Endothelial cell of umbilical vein (primary cell): ENCODE measurements around the gene PDLIM4. TPM values are rescaled to one million over a fixed set of nuclear protein-coding genes. Genes with fewer than 3 reads are reported as not detected.

Experiments used
- BruUV-seq: library from RNA; stranded (reverse); fragments of 400-500 nt; replicated peaks from 2 replicates; lab custom pipeline; 2021; lab: Mats Ljungman, UMichigan
- CTCF ChIA-PET: fragments of 300-600, 350-600 bp; sonication (Branson Sonifier 250); formaldehyde crosslinking; loops from one replicate; lab custom pipeline; 2021; ENCODE audit warnings: antibody characterized with exemption, inconsistent platforms; lab: Charles Lee
- POLR2A ChIA-PET: fragments of 300-600, 350-600 bp; sonication (Branson Sonifier 250); formaldehyde crosslinking; loops from one replicate; lab custom pipeline; 2021; ENCODE audit warnings: antibody characterized with exemption, inconsistent platforms; lab: Charles Lee
- DNase-seq: peaks from one replicate; pipeline ENCODE4 v3.0.0-alpha.2; 2011; ENCODE audit warnings: low read depth, low spot score
- FAIRE-seq: peaks from 2 replicates; lab custom pipeline; 2011; peaks lifted over from hg19 to GRCh38; lab: Jason Lieb, UNC
- H2AFZ ChIP-seq: 2 replicates; pipeline ENCODE4 v1.6.0; 2012; ENCODE audit warnings: low read depth, low read length, control low read depth, inconsistent platforms
- H3K27ac ChIP-seq: 2 replicates; pipeline ENCODE4 v1.5.1; 2011; ENCODE audit warnings: low read depth, mild to moderate bottlenecking, control low read depth, low read length, moderate library complexity; ENCODE audit not compliant: insufficient read depth
- H3K27me3 ChIP-seq, 2 experiments: 2 replicates each; pipeline versions ENCODE4 v1.6.0 to v1.6.1; 2011; ENCODE audit warnings: low read length in 2 of 2, mixed read lengths in 1 of 2; ENCODE audit not compliant: control insufficient read depth in 2 of 2, insufficient read depth in 2 of 2
- H3K36me3 ChIP-seq, 2 experiments: 2 replicates in 1 of 2; 3 replicates in 1 of 2; pipeline ENCODE4 v1.5.1; 2011; ENCODE audit warnings: low read length in 2 of 2, mild to moderate bottlenecking in 1 of 2, moderate library complexity in 1 of 2; ENCODE audit not compliant: control insufficient read depth in 2 of 2, insufficient read depth in 2 of 2; ENCODE audit errors: extremely low read depth in 1 of 2
- H3K4me1 ChIP-seq: 3 replicates; pipeline ENCODE4 v1.5.1; 2011; ENCODE audit warnings: mild to moderate bottlenecking, low read length; ENCODE audit not compliant: control insufficient read depth, insufficient read depth; ENCODE audit errors: extremely low read depth
- H3K4me2 ChIP-seq: 2 replicates; pipeline ENCODE4 v1.6.1; 2011; ENCODE audit warnings: low read length, control low read depth, mixed read lengths; ENCODE audit not compliant: insufficient read depth
- H3K4me3 ChIP-seq, 3 experiments: fragments of 200-600 bp in 1 of 3; sonication (generic), shearing (Covaris generic) in 1 of 3; replicated peaks in 1 of 3; 2 replicates each; pipeline ENCODE4 v1.5.1; 2011 to 2016; ENCODE audit warnings: control low read depth in 3 of 3, low read length in 3 of 3, mild to moderate bottlenecking in 2 of 3, inconsistent platforms in 1 of 3, low read depth in 1 of 3, moderate library complexity in 1 of 3; ENCODE audit not compliant: insufficient read depth in 1 of 3
- H3K79me2 ChIP-seq: 2 replicates; pipeline ENCODE4 v1.6.0; 2012; ENCODE audit warnings: low read length, inconsistent platforms; ENCODE audit not compliant: control insufficient read depth, insufficient read depth
- H3K9ac ChIP-seq: replicated peaks from 2 replicates; pipeline ENCODE3; 2011; ENCODE audit warnings: low read length, control low read depth; ENCODE audit not compliant: insufficient read depth; ENCODE audit errors: extremely low read depth
- H3K9me1 ChIP-seq: replicated peaks from 3 replicates; pipeline ENCODE4 v1.6.0; 2011; ENCODE audit warnings: mild to moderate bottlenecking, low read length; ENCODE audit not compliant: control insufficient read depth, insufficient read depth; ENCODE audit errors: extremely low read depth
- H3K9me3 ChIP-seq: replicated peaks from 2 replicates; pipeline ENCODE4 v1.5.1; 2012; ENCODE audit warnings: low read length, inconsistent platforms; ENCODE audit not compliant: control insufficient read depth, insufficient read depth
- H4K20me1 ChIP-seq: replicated peaks from 2 replicates; pipeline ENCODE3; 2011; ENCODE audit warnings: mild to moderate bottlenecking, low read length; ENCODE audit not compliant: control insufficient read depth, insufficient read depth; ENCODE audit errors: extremely low read depth
- CTCF ChIP-seq, 2 donors: IDR thresholded peaks; 1 replicate in 1 of 2; 2 replicates in 1 of 2; pipeline ENCODE4 v1.5.1; 2011; ENCODE audit warnings: low read length in 2 of 2, mild to moderate bottlenecking in 2 of 2, moderate library complexity in 2 of 2, control low read depth in 1 of 2, inconsistent platforms in 1 of 2, low read depth in 1 of 2; ENCODE audit not compliant: insufficient read depth in 1 of 2; ENCODE audit errors: extremely low read depth in 1 of 2
- FOS ChIP-seq: IDR thresholded peaks from 2 replicates; pipeline ENCODE4 v1.6.1; 2011; ENCODE audit warnings: mild to moderate bottlenecking, low read length, moderate library complexity, borderline replicate concordance; ENCODE audit not compliant: insufficient read depth
- GATA2 ChIP-seq: IDR thresholded peaks from 2 replicates; pipeline ENCODE4 v1.7.0; 2011; ENCODE audit warnings: low read depth, mild to moderate bottlenecking, moderate library complexity, mixed read lengths, low read length; ENCODE audit not compliant: insufficient read length, insufficient read depth
- JUN ChIP-seq: IDR thresholded peaks from 2 replicates; pipeline ENCODE4 v1.6.1; 2011; ENCODE audit warnings: borderline replicate concordance, low read depth; ENCODE audit not compliant: insufficient read length, insufficient read depth
- MAX ChIP-seq: IDR thresholded peaks from 2 replicates; pipeline ENCODE4 v1.6.1; 2011; ENCODE audit not compliant: insufficient read depth, insufficient read length
- dilution Hi-C: fragments of 300-500 bp; cut with MboI; formaldehyde crosslinking; loops from one replicate; pipeline ENCODE4 v1.15.0; 2019; ENCODE audit warnings: low sequenced_read_pairs; ENCODE audit not compliant: extremely low pct_ligation_motif_present
- intact Hi-C: fragments of 100-400 bp; cut with micrococcal nuclease; formaldehyde crosslinking; loops from one replicate; pipeline ENCODE4 v1.10.0; 2022
- polyA plus RNA-seq, 4 experiments: library from polyadenylated mRNA; depleted of rRNA in 3 of 4; stranded (reverse) in 3 of 4; unstranded in 1 of 4; fragments of >200 nt; gene quantifications; 2 replicates each; pipeline versions ENCODE4 v1.2.1 to v1.2.3, GENCODE V29; 2011 to 2012; ENCODE audit warnings: missing spikeins in 1 of 4
- total RNA-seq: library from RNA; stranded (reverse); gene quantifications from 2 replicates; pipeline ENCODE4 v1.2.3, GENCODE V29; 2021

PDLIM4 gene
- total and polyA plus RNA-seq, 2 donors (not counting 3 experiments of a cell fraction or from before 2014, with no cell fraction given): 65.7 to 112 TPM

GRCh38 chr5:132264546-132265335 is 7.2 kb downstream of the PDLIM4 start:
- dilution Hi-C loops: no loop called here

More at GRCh38 chr5:132264546-132265335, 7.2 kb downstream of the PDLIM4 start:
- ChIA-PET POLR2A (interaction anchor here (1.5 to 1.8 kb wide), 2 partner anchors 29 to 53 kb away, joined by 3 to 6 read pairs; partner anchors contain the start of gene SLC22A4), CTCF (interaction anchor here (1.0 to 7.8 kb wide), 8 partner anchors 8 to 232 kb away, joined by 3 to 93 read pairs (median 5); partner anchors contain the start of gene SLC22A4)
- no peak overlapping the region for H2AFZ ChIP-seq
- intact Hi-C loops: loop anchor here (1.0 to 10.0 kb wide), 5 partner anchors 29 to 450 kb away; no protein-coding TSS in a partner anchor
- peaks cover 68% of the 10 kb centered on the region for H3K4me1 ChIP-seq
- no peak for FAIRE-seq
- no peak overlapping the region for H3K4me2 ChIP-seq
- H3K9ac ChIP-seq: peak overlapping the region; percentile 55
- H4K20me1 ChIP-seq: no peaks in the 10 kb centered on the region
- H3K4me3 ChIP-seq: no peak overlapping the region
- BruUV-seq: no TSS peak
- no peaks in the 10 kb centered on the region for H3K9me1 ChIP-seq
- H3K36me3 ChIP-seq: peaks cover 8 to 16% of the 10 kb centered on the region in 2 experiments
- no peak for DNase-seq
- peaks cover 21% of the 10 kb centered on the region for H3K79me2 ChIP-seq
- peak overlapping the region; percentile 89 for H3K27ac ChIP-seq
- TF ChIP-seq MAX (no peak), CTCF (IDR thresholded peaks at IDR 0.05; ENCODE audit: extremely low read depth in 1 of 2, insufficient read depth in 1 of 2, low read depth in 1 of 2, low read length in 2 of 2) (no peak), FOS (no peak), JUN (no peak), GATA2 (no peak)
- no peaks in the 10 kb centered on the region for H3K27me3 ChIP-seq
- no peaks in the 10 kb centered on the region for H3K9me3 ChIP-seq
